Esophagus squamous epithelium (tissue), 5 donors: ENCODE data around the gene GNB1L. TPM values are rescaled to one million over a fixed set of nuclear protein-coding genes. Genes with fewer than 3 reads are reported as not detected.
A peak's percentile ranks its signal among the peaks of the same experiment; 100 is the strongest.

Experiments
- DNase-seq: peaks from one replicate; lab custom pipeline; 2025; lab: John Stamatoyannopoulos, UW
- H3K27ac ChIP-seq, 4 donors: fragments of 200-600 bp; sonication (generic); one replicate each; pipeline ENCODE4 v1.5.1; 2016 to 2019; ENCODE audit warnings: mild to moderate bottlenecking in 1 of 4
- H3K27me3 ChIP-seq, 4 donors: fragments of 200-600 bp; sonication (generic); 1 replicate in 3 of 4; 2 replicates in 1 of 4; pipeline versions ENCODE4 v1.5.1 to v1.6.0; 2017 to 2021; ENCODE audit warnings: antibody characterized with exemption in 1 of 4
- H3K36me3 ChIP-seq, 3 donors: fragments of 200-600 bp; sonication (generic); one replicate each; pipeline ENCODE4 v1.5.1; 2016 to 2019
- H3K4me1 ChIP-seq, 3 donors: fragments of 200-600 bp; sonication (generic); one replicate each; pipeline ENCODE4 v1.5.1; 2017 to 2019
- H3K4me3 ChIP-seq, 4 donors: fragments of 200-600 bp; sonication (generic); 1 replicate in 3 of 4; 2 replicates in 1 of 4; pipeline ENCODE4 v1.5.1; 2016 to 2019; ENCODE audit warnings: mild to moderate bottlenecking in 2 of 4, moderate library complexity in 1 of 4
- H3K9me3 ChIP-seq, 3 donors: fragments of 200-600 bp; sonication (generic); one replicate each; pipeline ENCODE4 v1.5.1; 2016 to 2019
- POLR2A ChIP-seq, 4 donors: fragments of 450-650 bp; IDR thresholded peaks; one replicate each; pipeline ENCODE4 v1.6.1; 2017; ENCODE audit warnings: antibody characterized with exemption in 4 of 4, mild to moderate bottlenecking in 4 of 4, moderate library complexity in 3 of 4
- WGBS, 2 donors: methylation state at CpG; one replicate each; pipeline ENCODE4 v1.1.5; 2018; 5-methylcytosine and 5-hydroxymethylcytosine counted together
- intact Hi-C: fragments of 100-400 bp; cut with DNase I; formaldehyde crosslinking; loops from one replicate; pipeline ENCODE4 v1.15.0; 2022
- total RNA-seq, 4 donors: library from RNA; depleted of rRNA; stranded (reverse); fragments of >200 nt; gene quantifications; one replicate each; pipeline ENCODE4 v1.1.0, GENCODE V29; 2016
- TF ChIP-seq, protein P1 (sequence below), 6 experiments: fragments of 450-650 bp in 4 of 6; fragments of 200-600 bp in 2 of 6; sonication (generic) in 2 of 6; IDR thresholded peaks; one replicate each; pipeline ENCODE4 v1.5.1; 2016 to 2019; ENCODE audit warnings: antibody characterized with exemption in 6 of 6, mild to moderate bottlenecking in 4 of 6, moderate library complexity in 4 of 6
- donor health status: DM: yes; HTN: yes; CAD: no.

The GNB1L gene
- total RNA-seq, 4 donors from 2014 or later, result 5.7 to 8.5 (median 6.4) TPM

DNA sequence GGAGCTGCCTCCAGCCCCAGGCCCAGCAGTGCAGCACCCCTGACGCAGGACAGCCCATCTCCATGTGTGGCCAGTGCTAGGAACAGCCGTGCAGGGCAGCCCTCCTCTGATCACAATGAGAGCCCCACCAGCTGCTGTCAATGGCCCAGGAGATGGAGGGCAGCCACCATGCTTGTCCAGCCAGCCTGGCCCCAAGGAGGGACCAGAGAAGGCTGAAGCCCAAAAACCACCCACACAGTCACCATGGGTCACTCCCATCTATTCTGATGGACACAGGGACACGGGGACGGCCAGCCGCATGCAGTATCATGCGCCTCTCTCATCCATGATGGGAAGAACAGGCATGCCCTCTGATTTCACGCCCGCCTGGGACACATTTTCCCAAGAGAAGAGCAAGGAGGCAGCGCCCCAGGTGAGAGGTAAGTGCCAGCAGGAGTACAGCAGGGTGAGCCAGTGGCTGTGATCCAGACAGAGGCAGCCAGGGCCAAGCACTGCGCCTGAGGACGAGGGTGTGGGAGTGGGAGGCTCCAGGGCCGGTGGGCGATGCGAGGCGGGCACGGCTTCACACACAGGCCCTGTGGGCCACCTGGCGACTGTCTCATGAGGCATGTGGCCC lies 33.6 kb upstream of the GNB1L start:
- H3K9me3 ChIP-seq, result no peaks in the 10 kb centered on the region
- peaks cover 0 to 13% (median 0%) of the 10 kb centered on the region in 3 donors for H3K36me3 ChIP-seq
- TF ChIP-seq, protein P1, sequence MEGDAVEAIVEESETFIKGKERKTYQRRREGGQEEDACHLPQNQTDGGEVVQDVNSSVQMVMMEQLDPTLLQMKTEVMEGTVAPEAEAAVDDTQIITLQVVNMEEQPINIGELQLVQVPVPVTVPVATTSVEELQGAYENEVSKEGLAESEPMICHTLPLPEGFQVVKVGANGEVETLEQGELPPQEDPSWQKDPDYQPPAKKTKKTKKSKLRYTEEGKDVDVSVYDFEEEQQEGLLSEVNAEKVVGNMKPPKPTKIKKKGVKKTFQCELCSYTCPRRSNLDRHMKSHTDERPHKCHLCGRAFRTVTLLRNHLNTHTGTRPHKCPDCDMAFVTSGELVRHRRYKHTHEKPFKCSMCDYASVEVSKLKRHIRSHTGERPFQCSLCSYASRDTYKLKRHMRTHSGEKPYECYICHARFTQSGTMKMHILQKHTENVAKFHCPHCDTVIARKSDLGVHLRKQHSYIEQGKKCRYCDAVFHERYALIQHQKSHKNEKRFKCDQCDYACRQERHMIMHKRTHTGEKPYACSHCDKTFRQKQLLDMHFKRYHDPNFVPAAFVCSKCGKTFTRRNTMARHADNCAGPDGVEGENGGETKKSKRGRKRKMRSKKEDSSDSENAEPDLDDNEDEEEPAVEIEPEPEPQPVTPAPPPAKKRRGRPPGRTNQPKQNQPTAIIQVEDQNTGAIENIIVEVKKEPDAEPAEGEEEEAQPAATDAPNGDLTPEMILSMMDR (IDR thresholded peaks at IDR 0.05), result no peak
- no peak for TF ChIP-seq POLR2A (IDR thresholded peaks at IDR 0.05)
- intact Hi-C loops, result no loop called here
- H3K27ac ChIP-seq, result no peak overlapping the region
- no peak for DNase-seq
- H3K27me3 ChIP-seq, result no peaks in the 10 kb centered on the region
- no peak overlapping the region for H3K4me3 ChIP-seq
- peaks cover 24 to 61% (median 28%) of the 10 kb centered on the region in 3 donors for H3K4me1 ChIP-seq
- 48 to 71% methylated on average over 12 of the region's 17 CpGs for WGBS, 2 donors

DNA sequence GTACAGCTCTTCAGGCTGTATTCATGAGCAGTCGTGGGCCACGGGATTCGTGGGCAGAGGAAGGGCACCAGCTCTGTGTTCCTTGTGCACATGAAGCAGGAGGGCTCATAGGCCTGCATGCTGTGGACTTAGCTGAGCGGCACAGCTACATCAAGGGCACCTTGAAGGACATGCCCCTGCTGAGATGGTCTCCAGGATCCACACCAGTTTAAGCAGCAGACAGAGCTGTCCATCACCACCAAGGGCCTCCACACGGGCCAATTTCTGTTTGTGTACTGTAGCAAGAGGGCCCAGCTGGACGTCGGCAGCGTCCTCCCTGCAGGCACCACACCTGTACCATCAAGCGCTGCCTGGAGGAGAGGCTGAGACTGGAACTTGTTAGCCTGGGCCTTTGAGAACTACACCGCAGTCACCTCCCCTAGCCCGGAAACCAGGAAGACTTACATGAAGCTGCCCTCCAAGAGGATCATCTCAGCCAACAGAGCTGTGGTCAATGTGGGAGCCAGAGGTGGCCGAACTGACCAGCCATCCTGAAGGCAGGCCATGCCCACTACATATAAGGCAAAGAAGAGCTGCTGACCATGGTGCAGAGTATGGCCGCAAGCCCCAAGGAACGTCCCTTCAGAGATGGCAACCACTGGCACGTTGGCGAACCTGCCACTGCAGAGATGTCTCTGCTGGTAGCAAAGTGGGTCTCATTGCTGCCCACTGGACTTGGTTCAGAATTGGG lies 32.7 kb upstream of the GNB1L start:
- Histone ChIP-seq H3K4me1 (peaks cover 22 to 54% (median 28%) of the 10 kb centered on the region in 3 donors), H3K4me3 (no peak overlapping the region), H3K27me3 (no peaks in the 10 kb centered on the region), H3K27ac (peak overlapping the region in 1 of 4 donors; percentile 45), H3K36me3 (peaks cover 0 to 18% (median 0%) of the 10 kb centered on the region in 3 donors), H3K9me3 (no peaks in the 10 kb centered on the region)
- intact Hi-C loops, result no loop called here
- TF ChIP-seq, protein P1 (IDR thresholded peaks at IDR 0.05), result no peak
- TF ChIP-seq POLR2A (IDR thresholded peaks at IDR 0.05), result no peak
- DNase-seq, result no peak
- WGBS, 2 donors, result 54 to 62% methylated on average over 4 to 8 of the region's 16 CpGs

DNA sequence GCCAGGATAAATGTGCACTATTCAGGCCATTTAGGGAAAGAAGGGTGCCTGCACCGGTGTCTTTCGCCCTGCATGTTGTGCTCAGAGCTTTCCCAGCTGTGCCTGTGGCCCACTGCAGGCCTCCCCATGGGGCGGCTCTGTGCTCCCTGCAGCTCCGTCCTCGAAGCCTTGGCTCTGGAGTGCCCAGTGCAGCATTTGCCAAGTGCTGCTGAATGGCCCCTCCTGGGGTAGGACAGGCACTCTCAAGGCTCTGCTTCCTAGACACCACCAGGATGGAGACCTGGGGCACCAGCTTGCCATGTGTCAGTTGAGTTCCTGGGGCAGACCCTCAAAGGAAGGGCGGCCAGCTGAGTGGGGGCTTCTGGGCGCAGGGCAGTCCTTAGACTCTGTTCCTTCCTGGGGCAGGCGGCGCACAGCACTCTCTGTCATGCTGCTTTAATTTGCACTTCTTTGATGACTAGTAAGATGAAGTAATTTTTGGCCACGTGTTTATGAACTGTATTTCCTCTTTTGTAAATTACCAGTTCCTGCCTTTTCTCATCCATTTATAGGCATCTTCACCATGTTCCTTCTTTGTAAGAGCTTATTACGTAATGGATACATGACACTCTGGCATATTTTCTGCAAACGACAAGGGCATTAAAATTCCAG lies 32.1 kb upstream of the GNB1L start:
- Histone ChIP-seq H3K9me3 (no peaks in the 10 kb centered on the region), H3K27me3 (no peaks in the 10 kb centered on the region), H3K36me3 (peaks cover 0 to 19% (median 0%) of the 10 kb centered on the region in 3 donors), H3K4me1 (peaks cover 16 to 51% (median 22%) of the 10 kb centered on the region in 3 donors), H3K27ac (peak overlapping the region in 3 of 4 donors; percentile 6 to 46 (median 44)), H3K4me3 (no peak overlapping the region)
- TF ChIP-seq, protein P1 (IDR thresholded peaks at IDR 0.05), result no peak
- no peak for TF ChIP-seq POLR2A (IDR thresholded peaks at IDR 0.05)
- intact Hi-C loops, result no loop called here
- DNase-seq, result no peak
- 42 to 58% methylated on average over 7 of the region's 12 CpGs for WGBS, 2 donors

DNA sequence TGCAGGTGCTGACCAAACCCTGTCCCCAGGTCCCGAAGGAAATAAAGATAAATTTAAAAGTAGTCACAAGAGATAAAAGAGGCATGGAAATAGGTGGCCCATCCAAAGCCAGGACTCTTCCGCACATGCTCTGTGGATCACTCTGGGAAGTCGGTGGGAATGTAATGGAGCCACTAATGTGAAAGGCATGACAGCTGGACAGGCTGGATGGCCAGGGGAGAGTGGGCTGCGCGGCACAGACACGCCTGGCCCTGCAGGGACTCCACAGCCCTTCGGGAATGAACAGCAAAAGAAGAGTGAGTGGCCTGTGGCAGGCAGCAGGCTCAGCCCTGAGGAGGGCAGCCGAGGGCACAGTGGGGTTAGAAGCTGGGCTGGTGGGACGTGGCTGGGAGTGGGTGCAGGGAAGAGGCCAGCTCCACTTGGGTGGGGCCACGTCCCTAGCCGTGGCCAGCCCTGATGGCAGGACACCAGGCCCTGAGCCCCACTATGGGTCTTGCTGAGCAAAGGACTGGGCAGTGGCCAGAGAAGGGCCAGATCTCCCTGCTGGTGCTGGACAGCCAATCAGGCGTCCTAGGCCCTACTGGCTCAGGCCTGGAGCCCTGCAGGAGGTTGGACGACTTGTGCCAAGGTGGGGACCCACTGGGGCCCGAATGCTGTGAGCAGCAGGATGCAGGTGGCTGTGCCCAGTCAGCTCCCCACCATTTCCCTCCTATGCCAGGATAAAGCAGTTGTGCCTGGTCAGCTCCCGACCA lies 31.3 kb upstream of the GNB1L start:
- DNase-seq, result no peak
- intact Hi-C loops, result no loop called here
- H3K27ac ChIP-seq, result peak overlapping the region in 3 of 4 donors; percentile 6 to 46 (median 44)
- H3K4me1 ChIP-seq, result peaks cover 13 to 51% (median 20%) of the 10 kb centered on the region in 3 donors
- no peak overlapping the region for H3K4me3 ChIP-seq
- H3K36me3 ChIP-seq, result peaks cover 0 to 19% (median 0%) of the 10 kb centered on the region in 3 donors
- no peaks in the 10 kb centered on the region for H3K9me3 ChIP-seq
- no peaks in the 10 kb centered on the region for H3K27me3 ChIP-seq
- WGBS, 2 donors, result 70 to 85% methylated on average over 4 to 8 of the region's 15 CpGs
- TF ChIP-seq, protein P1 (IDR thresholded peaks at IDR 0.05), result no peak
- no peak for TF ChIP-seq POLR2A (IDR thresholded peaks at IDR 0.05)
